ENCODE results near the gene NAA10.

GRCh38 chrX:153910446-153910845 is 24.4 kb downstream of the NAA10 start:
- no peak for TF ChIP-seq CTCF (IDR thresholded peaks at IDR 0.05)
- TF ChIP-seq EP300 (IDR thresholded peaks at IDR 0.05) = no peak
- TF ChIP-seq POLR2A (IDR thresholded peaks at IDR 0.05; ENCODE audit: low read depth) = no peak
- no peak for TF ChIP-seq POLR2AphosphoS5 (IDR thresholded peaks at IDR 0.05)

All from esophagus muscularis mucosa (tissue), 4 donors.